GM12864 (cell line): ENCODE measurements around the gene MLLT1.

Experiments used
- DNase-seq: peaks from one replicate; pipeline ENCODE4 v3.0.0-alpha.2; 2011; ENCODE audit warnings: low read depth
- H3K4me3 ChIP-seq: 2 replicates; pipeline ENCODE4 v1.5.1; 2011; ENCODE audit warnings: mild to moderate bottlenecking, low read depth, low read length, control low read depth
- CTCF ChIP-seq: IDR thresholded peaks from 2 replicates; pipeline ENCODE4 v1.5.1; 2011; ENCODE audit warnings: low read depth, mild to moderate bottlenecking, moderate library complexity, low read length, control low read depth, inconsistent platforms; ENCODE audit errors: missing control alignments

Gene MLLT1

DNA sequence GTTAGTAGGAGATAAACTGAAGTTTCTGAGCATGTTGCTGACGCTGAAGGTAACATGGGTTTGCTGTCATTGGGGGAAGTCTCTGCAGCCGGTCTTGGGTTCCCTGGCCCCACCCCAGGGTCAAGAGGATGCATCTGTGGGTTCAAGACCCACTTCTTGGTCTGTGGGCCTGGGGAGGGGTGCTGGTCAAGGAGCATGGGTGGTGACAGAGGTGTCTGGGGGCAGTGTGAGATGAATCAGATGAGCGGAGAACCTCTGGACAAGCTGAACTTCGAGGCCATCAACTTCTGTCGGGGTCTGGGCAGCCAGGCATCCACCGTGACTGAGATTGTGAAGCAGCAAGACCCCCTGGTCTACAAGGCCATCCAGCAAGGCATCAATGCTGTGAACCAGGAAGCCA is 92.4 kb downstream of the MLLT1 start:
- H3K4me3 ChIP-seq, result no peak overlapping the region
- no peak for TF ChIP-seq CTCF
- no peak for DNase-seq

DNA sequence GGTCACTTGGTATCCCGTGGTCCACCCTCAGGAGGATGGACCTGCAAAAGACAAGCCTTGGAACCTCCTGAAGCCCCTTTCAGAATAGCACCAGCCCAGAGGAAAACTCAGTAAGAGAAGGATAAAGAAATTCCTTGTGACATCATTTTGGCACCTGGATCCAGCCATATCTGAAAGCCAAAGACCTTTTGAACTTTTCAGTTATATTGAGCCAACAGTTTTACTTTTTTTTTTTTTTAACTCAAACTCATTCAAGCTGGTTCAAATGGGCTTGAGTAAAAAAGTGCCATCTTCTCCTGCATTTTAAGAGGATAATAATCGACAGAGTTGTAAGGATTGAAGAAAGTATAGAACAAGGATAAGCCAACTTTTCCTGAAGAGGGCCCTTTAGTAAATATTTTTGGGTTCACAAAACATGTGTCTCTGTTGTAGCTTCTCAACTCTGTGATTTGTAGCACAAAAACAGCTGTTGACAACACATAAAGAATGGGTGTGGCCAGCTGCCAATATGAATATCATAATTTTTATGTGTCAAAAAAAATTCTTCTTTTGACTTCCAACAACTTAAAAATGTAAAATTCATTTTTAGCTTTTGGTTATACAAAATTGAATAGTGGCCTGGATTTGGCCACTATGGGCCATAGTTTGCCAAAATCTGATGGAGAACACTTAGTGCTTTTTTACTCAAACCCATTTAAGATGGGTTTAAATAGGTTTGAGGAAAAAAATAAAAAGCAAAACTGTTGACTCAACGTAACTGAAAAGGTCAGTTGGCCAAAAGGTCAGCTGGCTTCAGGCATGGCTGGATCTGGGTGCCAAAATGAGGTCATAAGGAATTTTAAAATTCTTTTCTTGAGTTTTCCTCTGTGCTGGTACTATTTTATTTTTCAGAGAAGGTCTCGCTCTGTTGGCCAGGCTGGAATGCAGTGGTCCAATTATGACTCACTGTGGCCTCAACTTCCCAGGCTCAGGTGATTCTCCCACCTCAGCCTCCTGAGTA is 93.6 kb downstream of the MLLT1 start:
- TF ChIP-seq CTCF, result no peak
- DNase-seq, result no peak
- H3K4me3 ChIP-seq, result no peak overlapping the region

GRCh38 chr19:6185093-6185834 is 94.5 kb downstream of the MLLT1 start:
- no peak overlapping the region for H3K4me3 ChIP-seq
- TF ChIP-seq CTCF, result no peak

GRCh38 chr19:6181119-6181518 is 98.7 kb downstream of the MLLT1 start:
- DNase-seq, result no peak
- H3K4me3 ChIP-seq, result no peak overlapping the region
- TF ChIP-seq CTCF, result no peak

More at GRCh38 chr19:6185093-6185834, 94.5 kb downstream of the MLLT1 start:
- no peak for DNase-seq

GRCh38 chr19:6173190-6173589 is 106.6 kb downstream of the MLLT1 start:
- no peak for TF ChIP-seq CTCF
- DNase-seq, result no peak

DNA sequence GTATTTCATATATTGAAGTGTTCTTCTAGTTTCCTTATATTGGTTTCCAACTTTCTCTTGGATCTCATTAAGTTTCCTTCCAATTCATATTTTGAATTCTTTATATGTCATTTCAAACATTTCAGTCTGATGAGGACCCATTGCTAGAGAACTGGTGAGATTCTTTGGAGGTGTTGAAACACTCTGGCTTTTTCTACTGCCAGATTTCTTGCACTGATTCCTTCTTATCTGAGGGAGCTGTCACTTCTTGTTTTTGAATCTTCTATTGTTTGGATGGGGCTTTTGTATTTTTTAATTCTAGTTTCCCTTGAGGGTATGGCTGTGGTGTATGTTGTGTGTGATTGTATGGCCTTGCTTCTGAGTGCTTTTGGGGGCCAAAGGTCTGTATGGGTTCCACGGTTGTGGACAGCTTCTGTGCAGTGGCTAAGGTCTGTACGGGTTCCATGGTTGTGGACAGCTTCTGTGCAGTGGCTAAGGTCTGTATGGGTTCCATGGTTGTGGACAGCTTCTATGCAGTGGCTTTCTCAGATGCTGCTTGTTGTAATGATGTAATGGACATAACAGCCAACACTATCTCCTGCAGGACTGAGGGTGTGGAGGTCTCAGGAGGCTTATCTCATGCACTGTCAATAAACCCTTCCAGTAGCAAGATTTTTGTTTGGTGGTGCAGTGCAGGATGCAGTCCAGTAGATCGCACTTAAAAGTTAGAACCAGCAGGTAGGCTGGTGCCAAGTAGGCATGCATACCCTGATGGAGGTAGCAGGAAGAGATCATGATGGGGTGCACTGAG is 107.5 kb downstream of the MLLT1 start:
- no peak overlapping the region for H3K4me3 ChIP-seq
- TF ChIP-seq CTCF, result no peak
- no peak for DNase-seq

More at GRCh38 chr19:6173190-6173589, 106.6 kb downstream of the MLLT1 start:
- no peak overlapping the region for H3K4me3 ChIP-seq
